Right atrium auricular region (tissue), 2 donors: ENCODE data around the gene HNRNPM. TPM values are rescaled to one million over a fixed set of nuclear protein-coding genes. Genes with fewer than 3 reads are reported as not detected.

Source experiments
- DNase-seq: peaks from one replicate; pipeline ENCODE4 v3.0.0-alpha.2; 2019; ENCODE audit warnings: low spot score
- H3K27ac ChIP-seq, 2 donors: fragments of 200-600 bp; sonication (generic); 1 replicate in 1 of 2; 2 replicates in 1 of 2; pipeline ENCODE4 v1.5.1; 2016 to 2019
- H3K27me3 ChIP-seq, 2 donors: fragments of 200-600 bp; sonication (generic); one replicate each; pipeline versions ENCODE4 v1.5.1 to v1.6.0; 2017 to 2019
- H3K36me3 ChIP-seq: fragments of 200-600 bp; sonication (generic); one replicate; pipeline ENCODE4 v1.5.1; 2016
- H3K4me1 ChIP-seq, 2 donors: fragments of 200-600 bp; sonication (generic); one replicate each; pipeline versions ENCODE4 v1.5.1 to v1.6.0; 2017 to 2019
- H3K4me3 ChIP-seq, 2 donors: fragments of 200-600 bp; sonication (generic); 1 replicate in 1 of 2; 2 replicates in 1 of 2; pipeline ENCODE4 v1.5.1; 2017 to 2019; ENCODE audit warnings: mild to moderate bottlenecking in 1 of 2, moderate library complexity in 1 of 2
- H3K9me3 ChIP-seq, 2 donors: fragments of 200-600 bp; sonication (generic); one replicate each; pipeline ENCODE4 v1.5.1; 2019
- total RNA-seq, 2 donors: library from RNA; depleted of rRNA; stranded (reverse); fragments of >200 nt; gene quantifications; one replicate each; pipeline ENCODE4 v1.1.0, GENCODE V29; 2016
- TF ChIP-seq, protein P1 (sequence below), 2 donors: fragments of 200-600 bp; sonication (generic); IDR thresholded peaks; one replicate each; pipeline ENCODE4 v1.5.1; 2019; ENCODE audit warnings: antibody characterized with exemption in 2 of 2

The HNRNPM gene
- total RNA-seq, 2 donors from 2014 or later, result 51.0 to 76.5 TPM

GRCh38 chr19:8463365-8463764 is 18.6 kb downstream of the HNRNPM start:
- H3K4me1 ChIP-seq, result peaks cover 0 to 46% of the 10 kb centered on the region in 2 donors

DNA sequence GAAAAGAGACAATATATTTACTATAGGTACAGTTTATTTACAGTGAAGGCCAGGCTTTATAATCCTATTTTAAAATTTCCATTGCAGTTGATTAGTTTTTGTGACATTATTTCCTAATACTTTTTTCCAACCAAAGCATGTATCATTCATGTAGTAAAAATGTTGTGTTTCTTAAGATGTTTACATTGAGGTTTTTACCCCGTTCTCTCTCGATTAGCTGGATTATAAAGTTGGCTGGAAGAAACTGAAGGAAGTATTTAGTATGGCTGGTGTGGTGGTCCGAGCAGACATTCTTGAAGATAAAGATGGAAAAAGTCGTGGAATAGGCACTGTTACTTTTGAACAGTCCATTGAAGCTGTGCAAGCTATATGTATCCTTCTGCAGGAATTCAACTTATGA is 21.2 kb downstream of the HNRNPM start:
- Histone ChIP-seq H3K4me1 (peaks cover 0 to 20% of the 10 kb centered on the region in 2 donors), H3K36me3 (peaks cover 78% of the 10 kb centered on the region), H3K27ac (no peak overlapping the region), H3K4me3 (no peak overlapping the region), H3K27me3 (no peaks in the 10 kb centered on the region), H3K9me3 (no peaks in the 10 kb centered on the region)
- no peak for DNase-seq
- TF ChIP-seq, protein P1, sequence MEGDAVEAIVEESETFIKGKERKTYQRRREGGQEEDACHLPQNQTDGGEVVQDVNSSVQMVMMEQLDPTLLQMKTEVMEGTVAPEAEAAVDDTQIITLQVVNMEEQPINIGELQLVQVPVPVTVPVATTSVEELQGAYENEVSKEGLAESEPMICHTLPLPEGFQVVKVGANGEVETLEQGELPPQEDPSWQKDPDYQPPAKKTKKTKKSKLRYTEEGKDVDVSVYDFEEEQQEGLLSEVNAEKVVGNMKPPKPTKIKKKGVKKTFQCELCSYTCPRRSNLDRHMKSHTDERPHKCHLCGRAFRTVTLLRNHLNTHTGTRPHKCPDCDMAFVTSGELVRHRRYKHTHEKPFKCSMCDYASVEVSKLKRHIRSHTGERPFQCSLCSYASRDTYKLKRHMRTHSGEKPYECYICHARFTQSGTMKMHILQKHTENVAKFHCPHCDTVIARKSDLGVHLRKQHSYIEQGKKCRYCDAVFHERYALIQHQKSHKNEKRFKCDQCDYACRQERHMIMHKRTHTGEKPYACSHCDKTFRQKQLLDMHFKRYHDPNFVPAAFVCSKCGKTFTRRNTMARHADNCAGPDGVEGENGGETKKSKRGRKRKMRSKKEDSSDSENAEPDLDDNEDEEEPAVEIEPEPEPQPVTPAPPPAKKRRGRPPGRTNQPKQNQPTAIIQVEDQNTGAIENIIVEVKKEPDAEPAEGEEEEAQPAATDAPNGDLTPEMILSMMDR (IDR thresholded peaks at IDR 0.05), result no peak

More at GRCh38 chr19:8463365-8463764, 18.6 kb downstream of the HNRNPM start:
- H3K9me3 ChIP-seq, result no peaks in the 10 kb centered on the region
- H3K27me3 ChIP-seq, result no peaks in the 10 kb centered on the region
- DNase-seq, result no peak
- peaks cover 51% of the 10 kb centered on the region for H3K36me3 ChIP-seq
- H3K27ac ChIP-seq, result no peak overlapping the region
- no peak overlapping the region for H3K4me3 ChIP-seq
- TF ChIP-seq, protein P1 (IDR thresholded peaks at IDR 0.05), result no peak

DNA sequence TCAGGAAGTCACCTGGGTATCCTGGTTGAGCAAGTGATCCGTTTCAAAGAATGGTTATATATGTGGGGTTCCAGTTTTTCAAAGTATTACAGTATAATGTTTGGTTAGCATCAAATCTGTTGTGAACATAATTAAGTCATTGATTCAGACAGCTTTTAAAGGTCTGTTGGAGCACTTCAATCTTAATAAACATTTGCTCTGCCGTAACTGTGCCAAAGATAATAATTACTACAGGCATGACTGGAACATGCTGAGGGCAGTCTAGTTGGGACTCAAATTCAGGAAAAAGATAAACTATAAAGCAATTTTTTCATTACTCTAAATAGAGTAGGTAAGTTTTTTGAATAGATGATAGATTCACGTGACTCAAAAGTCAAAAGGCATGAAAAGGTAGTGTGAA is 23.3 kb downstream of the HNRNPM start:
- Histone ChIP-seq H3K27me3 (no peaks in the 10 kb centered on the region), H3K4me3 (no peak overlapping the region), H3K4me1 (peaks cover 0 to 7% of the 10 kb centered on the region in 2 donors), H3K27ac (no peak overlapping the region), H3K9me3 (no peaks in the 10 kb centered on the region), H3K36me3 (peaks cover 96% of the 10 kb centered on the region)
- TF ChIP-seq, protein P1 (IDR thresholded peaks at IDR 0.05), result no peak
- DNase-seq, result no peak

- Histone ChIP-seq H3K27me3 (no peaks in the 10 kb centered on the region), H3K36me3 (peaks cover 97% of the 10 kb centered on the region), H3K4me3 (no peak overlapping the region), H3K9me3 (no peaks in the 10 kb centered on the region), H3K4me1 (peaks cover 0 to 7% of the 10 kb centered on the region in 2 donors), H3K27ac (no peak overlapping the region)
- TF ChIP-seq, protein P1 (IDR thresholded peaks at IDR 0.05), result no peak
- DNase-seq, result no peak
Measured at GRCh38 chr19:8468761-8469373, 24.1 kb downstream of the HNRNPM start.

- no peak overlapping the region for H3K27ac ChIP-seq
Measured at GRCh38 chr19:8469613-8470368, 25.0 kb downstream of the HNRNPM start.

More at GRCh38 chr19:8469613-8470368, 25.0 kb downstream of the HNRNPM start:
- H3K4me1 ChIP-seq, result peaks cover 0 to 7% of the 10 kb centered on the region in 2 donors
- H3K27me3 ChIP-seq, result no peaks in the 10 kb centered on the region
- DNase-seq, result no peak
- TF ChIP-seq, protein P1 (IDR thresholded peaks at IDR 0.05), result no peak
- H3K9me3 ChIP-seq, result no peaks in the 10 kb centered on the region
- no peak overlapping the region for H3K4me3 ChIP-seq
- peaks cover 97% of the 10 kb centered on the region for H3K36me3 ChIP-seq
